GM19397 (cell line): ENCODE measurements around the gene SPRYD3.

ENCODE experiments used
- ATAC-seq: cut with Tn5 transposase; IDR thresholded peaks from one replicate; pipeline ENCODE4 v1.9.1; 2021; ENCODE audit warnings: mild to moderate bottlenecking, moderate library complexity; ENCODE audit not compliant: unreplicated experiment

The SPRYD3 gene

GRCh38 chr12:53078425-53079225, 565 bp downstream of the SPRYD3 start:
- peak; percentile 30 for ATAC-seq

GRCh38 chr12:53077030-53077429, 2.2 kb downstream of the SPRYD3 start:
- ATAC-seq, result no peak

- no peak for ATAC-seq
Measured at GRCh38 chr12:53076461-53076860, 2.7 kb downstream of the SPRYD3 start.

GRCh38 chr12:53074999-53075370, 4.2 kb downstream of the SPRYD3 start:
- ATAC-seq, result no peak

- ATAC-seq, result no peak
Measured at GRCh38 chr12:53074283-53074998, 4.7 kb downstream of the SPRYD3 start.

- no peak for ATAC-seq
Measured at GRCh38 chr12:53073881-53074280, 5.3 kb downstream of the SPRYD3 start.

GRCh38 chr12:53071591-53072551, 7.3 kb downstream of the SPRYD3 start:
- ATAC-seq, result no peak

GRCh38 chr12:53070877-53071492, 8.2 kb downstream of the SPRYD3 start:
- ATAC-seq, result no peak

- no peak for ATAC-seq
Measured at GRCh38 chr12:53069621-53070410, 9.4 kb downstream of the SPRYD3 start.

- ATAC-seq, result no peak
Measured at GRCh38 chr12:53068811-53069585, 10.2 kb downstream of the SPRYD3 start.

GRCh38 chr12:53067993-53068770, 11.0 kb downstream of the SPRYD3 start:
- no peak for ATAC-seq

- no peak for ATAC-seq
Measured at GRCh38 chr12:53067074-53067992, 11.9 kb downstream of the SPRYD3 start.

GRCh38 chr12:53065975-53066931, 12.9 kb downstream of the SPRYD3 start:
- ATAC-seq, result no peak

- no peak for ATAC-seq
Measured at GRCh38 chr12:53065470-53065869, 13.7 kb downstream of the SPRYD3 start.

- no peak for ATAC-seq
Measured at GRCh38 chr12:53064613-53065436, 14.4 kb downstream of the SPRYD3 start.
